ENCODE measurements around the gene AWAT2. TPM values are rescaled to one million over a fixed set of nuclear protein-coding genes. Genes with fewer than 3 reads are reported as not detected.

The AWAT2 gene
- total RNA-seq, 1 donor from 2014 or later = not detected

- ATAC-seq (no peak), DNase-seq (no peak)
- intact Hi-C loops (cut with micrococcal nuclease) = no loop called here
Measured at GRCh38 chrX:70043685-70044084, 6.1 kb downstream of the AWAT2 start.

GRCh38 chrX:70042399-70043371, 7.1 kb downstream of the AWAT2 start:
- ATAC-seq = no peak
- DNase-seq = peak; percentile 36
- intact Hi-C loops (cut with micrococcal nuclease) = no loop called here

- ATAC-seq = no peak
- intact Hi-C loops (cut with micrococcal nuclease) = no loop called here
- DNase-seq = no peak
Measured at GRCh38 chrX:70041993-70042392, 7.7 kb downstream of the AWAT2 start.

- DNase-seq = no peak
- intact Hi-C loops (cut with micrococcal nuclease) = no loop called here
- ATAC-seq = no peak
Measured at GRCh38 chrX:70039758-70040157, 10.0 kb downstream of the AWAT2 start.

- intact Hi-C loops (cut with micrococcal nuclease) = no loop called here
- DNase-seq (no peak), ATAC-seq (no peak)
Measured at GRCh38 chrX:70038951-70039350, 10.8 kb downstream of the AWAT2 start.

- intact Hi-C loops (cut with micrococcal nuclease) = no loop called here
- ATAC-seq (no peak), DNase-seq (no peak)
Measured at GRCh38 chrX:70038515-70038914, 11.2 kb downstream of the AWAT2 start.

- no peak for DNase-seq
- intact Hi-C loops (cut with micrococcal nuclease) = no loop called here
- ATAC-seq = no peak
Measured at GRCh38 chrX:70034646-70035045, 15.1 kb downstream of the AWAT2 start.

- intact Hi-C loops (cut with micrococcal nuclease) = no loop called here
- ATAC-seq (peak; percentile 31), DNase-seq (peak; percentile 38)
Measured at GRCh38 chrX:70033348-70034051, 16.2 kb downstream of the AWAT2 start.

GRCh38 chrX:70032792-70033191, 16.9 kb downstream of the AWAT2 start:
- ATAC-seq (peak; percentile 27), DNase-seq (no peak)
- intact Hi-C loops (cut with micrococcal nuclease) = no loop called here

- ATAC-seq (peak; percentile 81), DNase-seq (no peak)
- intact Hi-C loops (cut with micrococcal nuclease) = no loop called here
Measured at GRCh38 chrX:70030301-70030767, 19.4 kb downstream of the AWAT2 start.

GRCh38 chrX:70029863-70030262, 19.9 kb downstream of the AWAT2 start:
- no peak for DNase-seq
- intact Hi-C loops (cut with micrococcal nuclease) = loop anchor here (10.0 kb wide), 1 partner anchor 415 kb away; the partner anchor contains the start of gene EDA
- ATAC-seq = peak; percentile 70

- intact Hi-C loops (cut with micrococcal nuclease) = loop anchor here (10.0 kb wide), 1 partner anchor 412 kb away; the partner anchor contains the start of gene EDA
- ATAC-seq (no peak), DNase-seq (no peak)
Measured at GRCh38 chrX:70026851-70027200, 22.9 kb downstream of the AWAT2 start.

- DNase-seq (no peak), ATAC-seq (no peak)
- intact Hi-C loops (cut with micrococcal nuclease) = loop anchor here (10.0 kb wide), 1 partner anchor 411 kb away; the partner anchor contains the start of gene EDA
Measured at GRCh38 chrX:70026112-70026850, 23.5 kb downstream of the AWAT2 start.

- ATAC-seq = peak; percentile 51
- intact Hi-C loops (cut with micrococcal nuclease) = loop anchor here (10.0 kb wide), 1 partner anchor 411 kb away; the partner anchor contains the start of gene EDA
- no peak for DNase-seq
Measured at GRCh38 chrX:70025464-70025863, 24.3 kb downstream of the AWAT2 start.

GRCh38 chrX:70022616-70023015, 27.1 kb downstream of the AWAT2 start:
- ATAC-seq (no peak), DNase-seq (no peak)
- intact Hi-C loops (cut with micrococcal nuclease) = loop anchor here (10.0 kb wide), 1 partner anchor 408 kb away; the partner anchor contains the start of gene EDA

GRCh38 chrX:70016513-70016912, 33.2 kb downstream of the AWAT2 start:
- no peak for ATAC-seq
- no peak for DNase-seq
- intact Hi-C loops (cut with micrococcal nuclease) = no loop called here

GRCh38 chrX:70013466-70014381, 36.0 kb downstream of the AWAT2 start:
- intact Hi-C loops (cut with micrococcal nuclease) = no loop called here

GRCh38 chrX:70012756-70013155, 37.0 kb downstream of the AWAT2 start:
- ATAC-seq (peak; percentile 17), DNase-seq (no peak)
- intact Hi-C loops (cut with micrococcal nuclease) = no loop called here

More at GRCh38 chrX:70013466-70014381, 36.0 kb downstream of the AWAT2 start:
- DNase-seq (peak; percentile 70), ATAC-seq (peak; percentile 96)
